Activated CD8-positive, alpha-beta memory T cell treated with anti-CD3 and anti-CD28 coated beads for 4 hours (primary cell): ENCODE data around the gene ST8SIA2.
"Not testable (repeated sequence)": the region's sequence is repeated elsewhere in the genome, so short reads cannot be mapped to it uniquely, and the experiment has no call there.

Source experiments
- DNase-seq, 2 donors: peaks; one replicate each; pipeline ENCODE4 v3.0.0-alpha.2; 2020; ENCODE audit warnings: low read depth in 2 of 2

The ST8SIA2 gene

DNA sequence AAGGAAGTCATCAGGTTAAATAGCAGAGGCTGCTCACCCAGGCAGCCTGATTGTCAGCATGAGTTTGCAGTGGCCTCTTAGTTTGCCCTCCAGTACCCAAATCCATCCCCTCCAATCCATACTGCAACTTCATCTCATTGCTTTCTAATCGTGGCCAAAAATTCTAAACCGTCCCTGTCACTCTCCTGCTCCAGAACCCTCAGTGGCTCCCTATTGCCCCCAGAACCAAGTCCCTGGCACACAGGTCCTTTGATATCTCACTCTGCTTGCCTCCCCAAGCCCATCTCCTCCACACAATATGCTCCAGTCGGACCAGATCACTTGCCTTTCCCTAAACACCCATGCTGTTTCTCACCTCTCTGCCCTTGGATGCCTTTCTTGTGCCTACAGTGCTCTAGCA is 49.7 kb downstream of the ST8SIA2 start:
- DNase-seq: no peak

- DNase-seq: no peak
These were observed 51.0 kb downstream of the ST8SIA2 start for GRCh38 chr15:92444631-92445030.

DNA sequence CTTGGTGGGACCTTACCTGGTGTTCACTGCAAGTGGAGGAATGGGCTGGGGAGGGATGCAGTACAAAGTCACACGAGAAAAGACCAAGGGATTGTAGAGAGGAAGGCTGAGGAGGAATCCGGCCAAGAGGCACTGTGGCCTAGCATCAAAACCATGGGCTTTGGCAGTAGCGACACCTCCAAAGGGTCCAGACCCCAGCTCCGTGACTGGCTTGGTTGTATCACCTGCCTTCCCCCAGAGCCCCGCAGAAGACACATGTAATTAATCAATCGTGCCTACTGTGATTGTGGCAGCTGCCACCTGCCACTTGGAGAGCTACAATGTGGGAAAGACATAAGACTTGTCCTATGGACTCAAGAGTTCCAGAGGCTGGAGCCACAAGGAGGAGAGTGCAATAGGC is 54.7 kb downstream of the ST8SIA2 start:
- DNase-seq: no peak

GRCh38 chr15:92449476-92449875 is 55.8 kb downstream of the ST8SIA2 start:
- no peak for DNase-seq

DNA sequence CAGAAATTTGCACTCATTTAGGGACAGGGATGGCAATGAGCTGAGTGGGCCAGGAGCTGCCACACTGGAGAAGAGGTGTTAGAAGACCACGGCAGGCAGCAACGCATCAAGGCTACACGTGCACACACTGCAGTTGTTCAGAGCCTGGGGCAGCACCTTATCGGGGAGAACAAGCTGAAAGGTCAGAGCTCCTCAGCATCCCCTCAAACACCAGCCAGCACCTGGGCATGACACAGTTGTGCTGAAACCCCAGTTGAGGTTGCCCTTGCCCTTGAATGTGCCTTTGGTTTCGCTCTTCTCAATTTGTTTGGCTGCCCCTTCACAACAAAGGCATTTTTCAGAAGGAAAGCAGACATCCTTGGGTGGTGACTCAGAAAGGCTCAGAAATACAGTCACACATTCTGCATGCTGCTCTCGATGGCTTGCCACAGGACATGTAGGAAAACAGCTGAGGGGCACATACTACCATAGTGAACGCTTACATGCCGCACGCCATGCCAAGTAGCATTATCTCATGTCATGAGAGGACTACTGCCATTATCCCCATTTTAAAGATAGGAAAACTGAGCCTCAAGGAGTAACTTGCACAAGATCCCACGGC is 57.6 kb downstream of the ST8SIA2 start:
- DNase-seq: no peak

DNA sequence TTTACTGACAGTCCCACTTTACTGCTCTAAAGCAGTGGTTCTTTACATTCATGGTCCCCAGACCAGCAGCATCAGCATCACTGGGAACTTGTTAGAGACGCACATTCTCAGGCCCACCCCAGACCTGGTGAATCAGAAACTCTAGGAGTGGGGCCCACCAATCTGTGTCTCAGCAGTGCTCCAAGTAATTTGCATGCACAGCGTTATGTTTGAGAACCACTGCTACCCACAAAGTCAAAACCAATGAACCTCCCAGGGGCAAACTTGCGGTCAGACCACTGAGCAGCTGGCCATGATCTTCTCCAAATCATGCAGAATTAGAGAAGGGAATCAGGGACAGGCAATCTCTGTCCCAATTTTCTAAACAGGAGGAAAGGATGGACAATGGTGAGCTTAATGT is 58.5 kb downstream of the ST8SIA2 start:
- DNase-seq: no peak

GRCh38 chr15:92453607-92454006 is 59.9 kb downstream of the ST8SIA2 start:
- DNase-seq: no peak

- no peak for DNase-seq
These were observed 60.9 kb downstream of the ST8SIA2 start for GRCh38 chr15:92454555-92455105.

- DNase-seq: no peak
These were observed 61.6 kb downstream of the ST8SIA2 start for GRCh38 chr15:92455271-92455670.

- DNase-seq: no peak
These were observed 63.9 kb downstream of the ST8SIA2 start for GRCh38 chr15:92457471-92458041.

DNA sequence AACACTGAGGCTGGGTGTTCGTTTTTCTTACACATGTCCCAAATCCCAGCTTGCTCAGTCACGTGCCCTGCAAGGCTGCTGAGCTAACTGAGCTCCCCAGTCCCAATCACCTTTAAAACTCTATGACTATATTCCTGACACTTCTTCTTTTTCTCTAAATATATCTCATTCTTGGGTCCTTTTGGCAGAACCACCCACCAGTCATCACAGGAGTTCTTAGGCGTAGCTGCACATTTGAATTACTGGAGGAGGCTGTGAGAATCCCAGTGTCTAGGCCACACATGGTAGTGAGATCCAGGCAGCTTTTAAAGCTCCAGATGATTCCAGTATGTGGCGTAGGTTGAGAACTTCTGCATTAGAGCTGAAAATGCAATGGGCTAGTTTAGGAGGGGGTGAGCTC is 66.3 kb downstream of the ST8SIA2 start:
- DNase-seq: no peak

DNA sequence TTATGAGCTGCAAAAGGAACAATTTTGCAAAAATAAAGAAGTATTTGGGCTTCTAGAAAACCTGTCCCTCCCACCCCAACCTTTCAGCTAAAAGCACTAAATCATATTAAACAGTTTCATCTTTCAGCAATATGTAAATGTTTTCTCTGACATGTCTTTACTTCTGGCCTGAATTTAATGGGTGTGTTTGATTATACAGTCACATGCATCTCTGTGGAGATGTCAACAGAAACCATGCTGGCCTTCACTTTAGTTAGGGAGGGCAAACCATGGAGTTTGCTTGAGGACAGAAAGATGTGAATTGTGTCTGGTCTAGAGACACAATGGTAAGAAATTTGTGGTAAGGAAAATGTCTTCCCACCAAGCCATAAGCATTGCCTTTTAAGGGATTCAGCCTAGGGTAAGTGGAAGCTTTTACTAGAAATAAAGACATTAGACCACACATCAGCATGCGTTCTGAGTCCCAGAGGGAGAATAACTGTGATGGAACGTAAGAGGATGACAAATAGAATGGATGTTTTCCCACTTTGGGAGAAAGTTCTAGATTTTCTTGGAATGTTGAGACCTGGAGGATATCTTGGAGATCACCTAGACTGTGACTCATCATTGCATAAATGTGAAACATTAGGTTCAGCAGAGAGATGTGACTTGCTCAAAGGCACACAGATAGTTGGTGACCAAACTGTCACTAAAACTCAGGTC is 68.9 kb downstream of the ST8SIA2 start:
- DNase-seq: no peak

DNA sequence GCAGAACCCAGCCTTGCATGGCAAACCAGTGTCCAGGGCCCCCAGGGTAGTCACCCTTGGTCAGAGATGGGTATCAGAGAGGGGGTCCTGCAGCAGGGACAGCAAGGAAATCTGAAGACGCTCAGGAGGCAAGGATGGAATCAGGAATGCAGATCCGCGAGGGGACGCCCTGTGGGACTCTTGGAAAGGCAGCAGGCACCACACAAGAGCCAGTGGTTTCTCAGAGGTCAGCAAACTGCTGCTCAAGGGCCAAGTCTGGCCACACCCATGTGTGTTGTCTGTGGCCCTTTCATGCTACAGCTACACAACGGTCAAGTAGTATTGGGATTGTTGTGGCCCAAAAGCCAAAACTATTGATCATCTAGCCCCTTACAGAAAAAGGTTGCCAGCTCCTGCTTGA is 69.7 kb downstream of the ST8SIA2 start:
- DNase-seq: no peak

DNA sequence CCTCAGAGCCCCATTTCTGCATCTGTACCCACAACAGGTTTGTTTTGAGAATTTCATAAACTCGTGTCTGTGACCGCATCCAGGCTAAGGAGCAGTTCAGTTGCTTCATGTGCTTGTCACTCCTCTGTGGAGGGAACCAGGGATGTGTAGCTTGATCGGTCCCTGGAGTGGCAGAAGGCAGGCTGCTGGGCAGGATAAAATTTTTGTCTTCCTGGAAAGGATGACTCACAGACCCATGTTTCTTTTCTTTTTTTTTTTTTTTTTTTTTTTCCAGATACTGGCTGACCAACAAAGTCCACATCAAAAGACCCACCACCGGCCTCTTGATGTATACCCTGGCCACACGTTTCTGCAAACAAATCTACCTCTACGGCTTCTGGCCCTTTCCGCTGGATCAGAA is 70.1 kb downstream of the ST8SIA2 start:
- DNase-seq: no peak

DNA sequence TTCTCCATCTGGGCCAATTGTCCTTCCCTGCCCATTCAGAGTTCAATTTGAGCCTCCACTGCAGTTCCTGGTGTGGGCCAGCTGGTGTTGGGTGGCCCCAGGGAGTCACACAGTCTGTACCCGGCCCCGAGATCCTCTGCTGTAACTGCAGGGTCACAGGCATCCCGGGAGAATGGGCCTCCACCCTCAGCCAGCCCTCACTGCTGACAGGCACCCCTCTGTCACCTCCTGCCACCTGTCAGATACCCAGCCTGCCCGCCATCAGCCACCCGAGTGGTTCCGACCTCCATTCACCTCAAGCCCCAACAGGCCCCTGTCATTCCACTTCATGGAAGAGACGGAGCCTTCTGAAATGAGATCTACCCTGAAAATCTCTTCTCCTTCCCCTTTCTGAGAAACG is 73.2 kb downstream of the ST8SIA2 start:
- no peak for DNase-seq

- DNase-seq: no peak
These were observed 73.6 kb downstream of the ST8SIA2 start for GRCh38 chr15:92467245-92467644.

GRCh38 chr15:92468991-92469390 is 75.3 kb downstream of the ST8SIA2 start:
- DNase-seq: no peak

GRCh38 chr15:92471288-92471687 is 77.6 kb downstream of the ST8SIA2 start:
- DNase-seq: no peak

DNA sequence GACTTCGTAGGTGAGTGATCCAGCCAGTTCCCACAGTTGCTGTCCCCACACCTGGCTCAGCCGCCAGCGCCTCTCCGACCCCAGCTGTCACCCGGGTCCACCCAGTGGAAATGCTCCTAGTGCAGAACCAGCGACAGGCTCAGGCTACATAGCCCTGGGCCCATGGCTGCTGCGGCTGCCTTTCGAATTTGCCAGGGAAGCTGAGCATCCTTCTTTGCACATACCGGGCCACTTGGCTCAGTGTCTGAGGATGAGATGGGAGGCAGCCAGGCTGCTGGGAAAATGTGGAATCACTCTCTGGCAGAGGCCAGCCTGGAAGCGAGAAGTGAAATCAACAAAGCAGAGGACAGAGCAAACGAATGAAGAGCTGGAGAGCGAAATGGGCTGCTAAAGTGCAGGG is 80.1 kb downstream of the ST8SIA2 start:
- DNase-seq: no peak

GRCh38 chr15:92479730-92480129 is 86.0 kb downstream of the ST8SIA2 start:
- DNase-seq: not testable (repeated sequence)

DNA sequence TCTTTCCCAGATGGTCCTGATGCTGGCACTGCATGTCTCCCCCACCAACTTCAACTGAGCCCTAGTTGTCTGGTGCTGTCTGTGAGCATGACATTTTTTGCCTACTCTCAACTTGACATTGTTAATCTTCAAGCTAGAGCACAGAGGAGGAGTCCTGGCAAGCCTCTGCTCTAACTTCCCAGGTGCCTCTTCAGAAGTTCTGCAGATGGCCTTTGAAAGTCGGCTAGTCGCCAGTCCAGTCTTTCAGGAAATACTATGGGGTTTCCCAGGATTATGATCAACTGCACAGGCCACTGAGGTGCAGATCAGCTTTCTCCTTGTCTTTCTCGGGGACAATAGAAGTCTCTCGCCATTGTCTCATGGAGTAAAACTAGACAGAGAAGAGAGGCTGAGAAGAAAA is 86.7 kb downstream of the ST8SIA2 start:
- no peak for DNase-seq

DNA sequence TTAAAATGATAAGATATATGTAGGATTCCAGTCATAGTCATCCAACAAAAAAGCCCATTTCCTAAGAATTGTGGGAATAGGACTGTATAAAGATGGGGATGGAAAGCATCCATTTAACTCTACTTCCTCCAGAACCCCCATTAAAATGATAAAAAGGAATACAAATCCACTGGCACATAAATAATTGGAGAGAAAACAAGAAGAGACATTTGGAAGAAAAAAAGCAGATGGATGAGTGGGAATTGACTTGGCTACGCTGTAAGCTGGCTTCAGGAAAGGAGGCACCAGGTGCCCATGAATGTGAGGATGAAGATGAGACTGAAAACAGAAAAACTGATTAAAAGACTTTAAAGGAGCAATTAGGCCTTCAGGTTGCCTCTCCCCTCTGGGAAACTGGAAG is 91.8 kb downstream of the ST8SIA2 start:
- DNase-seq: no peak

GRCh38 chr15:92492551-92493115 is 99.0 kb downstream of the ST8SIA2 start:
- DNase-seq: no peak
